ENCODE measurements around the gene NEDD4L.
A peak's percentile ranks its signal among the peaks of the same experiment; 100 is the strongest.

NEDD4L gene

DNA sequence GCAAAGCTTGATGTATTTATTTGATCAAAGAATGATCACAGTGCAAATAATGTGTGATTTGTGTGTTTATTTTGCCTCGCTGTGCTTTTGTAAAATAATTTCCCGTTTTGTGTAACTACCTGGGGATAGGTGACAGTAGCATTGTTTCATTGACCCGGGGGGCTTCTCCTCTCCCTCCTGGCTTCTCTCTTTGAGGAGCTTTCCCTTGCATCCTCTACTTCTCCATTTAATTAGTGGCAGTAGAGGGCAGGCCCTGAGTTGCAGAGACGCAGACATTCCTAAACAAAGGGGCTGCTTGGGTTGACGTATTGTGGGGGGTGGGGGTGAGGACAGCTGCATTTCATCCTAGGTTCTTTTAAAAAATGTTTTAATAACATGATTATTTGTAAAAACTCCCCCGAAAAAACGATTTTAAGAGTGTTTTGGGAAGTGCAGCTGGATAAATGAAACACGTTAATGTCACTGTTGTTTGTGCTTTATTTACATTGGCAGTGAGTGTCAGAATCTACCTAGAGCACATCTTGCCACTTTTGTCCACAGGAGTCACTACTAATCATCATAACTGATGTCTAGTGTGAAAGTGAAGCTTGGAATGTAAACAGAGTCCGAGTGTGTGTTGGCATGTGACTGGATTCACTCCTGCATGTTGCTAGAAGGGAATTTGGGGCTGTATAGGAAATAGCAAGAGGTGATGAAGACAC lies 2.2 kb downstream of the NEDD4L start:
- H3K9me3 ChIP-seq (ENCODE audit: insufficient read depth, low read depth, low read length) = no peaks in the 10 kb centered on the region
- H3K4ac ChIP-seq (ENCODE audit: low read depth, low read length) = no peak overlapping the region

DNA sequence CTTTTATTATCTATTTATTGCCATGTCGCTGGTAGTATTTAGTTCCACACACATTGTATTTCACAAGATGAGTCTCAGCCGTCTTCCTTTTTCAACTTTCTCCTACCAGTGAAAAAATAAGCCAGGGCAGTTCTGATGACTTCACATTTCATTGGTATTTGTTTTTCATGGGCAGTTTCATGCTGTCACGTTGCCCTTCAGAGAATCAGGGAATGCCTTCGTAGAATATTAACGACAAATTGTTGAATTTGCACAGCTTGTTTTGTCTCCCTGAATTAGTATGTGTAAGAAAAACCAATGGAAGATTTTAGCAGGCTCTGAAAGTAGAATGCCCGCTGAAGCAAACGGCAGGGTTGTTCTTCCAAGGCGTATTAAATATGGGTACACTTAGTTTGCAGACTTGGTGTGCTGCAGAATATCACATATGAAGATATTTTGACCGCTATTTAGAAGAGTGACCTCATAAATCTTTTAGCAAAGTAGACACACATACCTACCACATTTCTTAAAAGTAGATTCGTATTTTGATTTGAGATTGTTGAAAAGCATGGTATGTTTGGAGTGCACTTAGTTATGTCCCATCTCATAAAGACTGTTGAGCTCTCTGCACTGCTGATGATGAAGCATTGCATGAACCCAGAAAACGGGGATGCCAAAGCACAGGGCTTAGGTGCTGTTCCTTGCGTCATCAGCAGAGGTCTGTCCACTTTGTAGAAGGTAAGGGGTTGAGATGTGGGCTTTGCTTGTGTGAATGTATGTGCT lies 2.9 kb downstream of the NEDD4L start:
- H2BK120ac ChIP-seq (ENCODE audit: insufficient read depth, low read length, poor library complexity) = no peak overlapping the region
- peak in 1 of 2 donors; percentile 19 for DNase-seq
- no peaks in the 10 kb centered on the region for H3K4me1 ChIP-seq (ENCODE audit: control insufficient read depth in 1 of 2, insufficient read depth in 2 of 2, low read length in 2 of 2)
- no peak overlapping the region for H2AK5ac ChIP-seq (ENCODE audit: low read length)
- no peaks in the 10 kb centered on the region for H3K27me3 ChIP-seq (ENCODE audit: insufficient read depth, low read length)
- no peak overlapping the region for H4K91ac ChIP-seq (ENCODE audit: low read depth, low read length)
- H3K4me3 ChIP-seq (ENCODE audit: low read depth, low read length) = no peak overlapping the region
- peak overlapping the region; percentile 53 for H3K4ac ChIP-seq (ENCODE audit: low read depth, low read length)
- H3K36me3 ChIP-seq (ENCODE audit: control insufficient read depth in 1 of 2, insufficient read depth in 2 of 2, low read length in 2 of 2) = no peaks in the 10 kb centered on the region
- H4K8ac ChIP-seq (ENCODE audit: low read depth, low read length) = no peak overlapping the region
- H3K4me2 ChIP-seq (ENCODE audit: low read length) = no peak overlapping the region
- H3K14ac ChIP-seq (ENCODE audit: low read length) = no peak overlapping the region
- H2BK5ac ChIP-seq (ENCODE audit: low read depth, low read length, poor library complexity) = no peak overlapping the region
- H2BK12ac ChIP-seq (ENCODE audit: low read length) = no peak overlapping the region
- H3K18ac ChIP-seq (ENCODE audit: low read length) = no peak overlapping the region
- no peak overlapping the region for H3K9ac ChIP-seq (ENCODE audit: low read length)
- H4K12ac ChIP-seq (ENCODE audit: low read depth, low read length) = no peak overlapping the region
- H3K9me3 ChIP-seq (ENCODE audit: insufficient read depth, low read depth, low read length) = no peaks in the 10 kb centered on the region
- H3K79me1 ChIP-seq (ENCODE audit: low read length) = peaks cover 15% of the 10 kb centered on the region
- WGBS (ENCODE audit: extremely low coverage, insufficient coverage, insufficient read length) = no CpG with 5 or more reads among the region's 12 CpGs
- H2AFZ ChIP-seq (ENCODE audit: insufficient read depth, low read length, poor library complexity) = no peak overlapping the region
- H3K27ac ChIP-seq (ENCODE audit: low read depth, low read length) = no peak overlapping the region
- H3K23ac ChIP-seq (ENCODE audit: low read length) = no peak overlapping the region
- peaks cover 8% of the 10 kb centered on the region for H3K79me2 ChIP-seq (ENCODE audit: control insufficient read depth, insufficient read depth, low read length, poor library complexity)

More for the DNA sequence above, 2.2 kb downstream of the NEDD4L start:
- Histone ChIP-seq H2BK5ac (ENCODE audit: low read depth, low read length, poor library complexity) (no peak overlapping the region), H2AK5ac (ENCODE audit: low read length) (no peak overlapping the region), H3K27me3 (ENCODE audit: insufficient read depth, low read length) (no peaks in the 10 kb centered on the region), H3K14ac (ENCODE audit: low read length) (no peak overlapping the region), H4K91ac (ENCODE audit: low read depth, low read length) (no peak overlapping the region), H3K18ac (ENCODE audit: low read length) (no peak overlapping the region), H4K8ac (ENCODE audit: low read depth, low read length) (no peak overlapping the region), H3K79me1 (ENCODE audit: low read length) (peaks cover 15% of the 10 kb centered on the region), H4K12ac (ENCODE audit: low read depth, low read length) (no peak overlapping the region), H3K4me3 (ENCODE audit: low read depth, low read length) (peak overlapping the region; percentile 85), H2AFZ (ENCODE audit: insufficient read depth, low read length, poor library complexity) (no peak overlapping the region), H3K79me2 (ENCODE audit: control insufficient read depth, insufficient read depth, low read length, poor library complexity) (peaks cover 8% of the 10 kb centered on the region), H3K4me1 (ENCODE audit: control insufficient read depth in 1 of 2, insufficient read depth in 2 of 2, low read length in 2 of 2) (no peaks in the 10 kb centered on the region), H3K27ac (ENCODE audit: low read depth, low read length) (peak overlapping the region; percentile 9), H3K9ac (ENCODE audit: low read length) (no peak overlapping the region), H3K4me2 (ENCODE audit: low read length) (peak overlapping the region; percentile 76), H3K23ac (ENCODE audit: low read length) (no peak overlapping the region), H2BK12ac (ENCODE audit: low read length) (no peak overlapping the region), H2BK120ac (ENCODE audit: insufficient read depth, low read length, poor library complexity) (no peak overlapping the region), H3K36me3 (ENCODE audit: control insufficient read depth in 1 of 2, insufficient read depth in 2 of 2, low read length in 2 of 2) (no peaks in the 10 kb centered on the region)
- no peak for DNase-seq
- no CpG with 5 or more reads among the region's 9 CpGs for WGBS (ENCODE audit: extremely low coverage, insufficient coverage, insufficient read length)

DNA sequence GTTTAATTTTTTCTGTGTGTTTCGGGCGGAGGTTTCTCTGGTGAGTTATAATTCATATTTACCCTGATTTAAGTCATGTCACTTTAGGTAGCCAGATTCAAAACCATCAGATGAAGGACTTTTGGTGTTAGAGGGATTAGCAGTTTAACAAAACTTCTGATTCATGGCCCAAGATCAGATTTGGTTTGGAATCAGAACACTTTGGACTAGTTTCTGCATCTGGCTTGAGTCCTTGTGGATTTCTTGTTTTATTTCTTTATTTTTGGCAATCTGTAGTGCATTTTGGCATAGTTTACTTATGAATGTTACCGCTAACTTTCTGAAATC lies 3.5 kb downstream of the NEDD4L start:
- no peak for DNase-seq
- no peak overlapping the region for H2BK12ac ChIP-seq (ENCODE audit: low read length)
- H3K27ac ChIP-seq (ENCODE audit: low read depth, low read length) = no peak overlapping the region
- H3K14ac ChIP-seq (ENCODE audit: low read length) = no peak overlapping the region
- H4K8ac ChIP-seq (ENCODE audit: low read depth, low read length) = no peak overlapping the region
- no peak overlapping the region for H3K18ac ChIP-seq (ENCODE audit: low read length)
- no peaks in the 10 kb centered on the region for H3K4me1 ChIP-seq (ENCODE audit: control insufficient read depth in 1 of 2, insufficient read depth in 2 of 2, low read length in 2 of 2)
- H2AFZ ChIP-seq (ENCODE audit: insufficient read depth, low read length, poor library complexity) = no peak overlapping the region
- no peaks in the 10 kb centered on the region for H3K9me3 ChIP-seq (ENCODE audit: insufficient read depth, low read depth, low read length)
- no peaks in the 10 kb centered on the region for H3K27me3 ChIP-seq (ENCODE audit: insufficient read depth, low read length)
- H4K12ac ChIP-seq (ENCODE audit: low read depth, low read length) = no peak overlapping the region
- no peak overlapping the region for H3K4me3 ChIP-seq (ENCODE audit: low read depth, low read length)
- H3K4me2 ChIP-seq (ENCODE audit: low read length) = no peak overlapping the region
- no CpG with 5 or more reads among the region's 3 CpGs for WGBS (ENCODE audit: extremely low coverage, insufficient coverage, insufficient read length)
- H2BK5ac ChIP-seq (ENCODE audit: low read depth, low read length, poor library complexity) = no peak overlapping the region
- H2BK120ac ChIP-seq (ENCODE audit: insufficient read depth, low read length, poor library complexity) = no peak overlapping the region
- no peak overlapping the region for H3K23ac ChIP-seq (ENCODE audit: low read length)
- no peak overlapping the region for H3K9ac ChIP-seq (ENCODE audit: low read length)
- peaks cover 8% of the 10 kb centered on the region for H3K79me2 ChIP-seq (ENCODE audit: control insufficient read depth, insufficient read depth, low read length, poor library complexity)
- H4K91ac ChIP-seq (ENCODE audit: low read depth, low read length) = no peak overlapping the region
- no peak overlapping the region for H2AK5ac ChIP-seq (ENCODE audit: low read length)
- peaks cover 15% of the 10 kb centered on the region for H3K79me1 ChIP-seq (ENCODE audit: low read length)
- H3K4ac ChIP-seq (ENCODE audit: low read depth, low read length) = peak overlapping the region; percentile 53
- no peaks in the 10 kb centered on the region for H3K36me3 ChIP-seq (ENCODE audit: control insufficient read depth in 1 of 2, insufficient read depth in 2 of 2, low read length in 2 of 2)

DNA sequence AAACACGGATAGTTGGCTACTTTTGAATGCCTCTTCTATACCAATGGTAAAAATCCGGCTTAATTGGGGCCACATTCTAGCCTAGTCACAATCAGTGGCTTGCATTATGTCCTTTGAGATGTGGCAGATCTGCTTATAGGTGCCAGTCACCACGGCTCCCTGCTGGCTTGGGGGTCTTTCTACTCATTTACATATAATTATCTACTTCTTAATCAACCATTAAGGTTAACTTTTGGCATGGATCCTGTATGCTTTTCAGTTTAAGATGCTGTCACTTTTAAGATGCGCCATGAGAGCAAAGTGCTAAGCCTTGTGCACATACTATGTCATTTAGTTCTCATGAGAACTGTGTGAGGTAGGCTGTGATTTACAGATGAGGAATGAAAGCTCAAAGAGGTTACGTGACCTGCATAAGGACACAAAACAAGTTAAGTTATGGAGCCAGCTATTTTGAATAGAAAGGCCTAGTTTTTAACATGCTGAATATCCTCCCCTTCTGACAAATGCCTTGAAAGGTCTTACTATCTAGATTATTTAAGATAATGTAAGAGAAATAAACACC lies 4.1 kb downstream of the NEDD4L start:
- Histone ChIP-seq H4K8ac (ENCODE audit: low read depth, low read length) (no peak overlapping the region), H3K27me3 (ENCODE audit: insufficient read depth, low read length) (no peaks in the 10 kb centered on the region), H2BK120ac (ENCODE audit: insufficient read depth, low read length, poor library complexity) (no peak overlapping the region), H3K23ac (ENCODE audit: low read length) (no peak overlapping the region), H3K18ac (ENCODE audit: low read length) (no peak overlapping the region), H2BK5ac (ENCODE audit: low read depth, low read length, poor library complexity) (no peak overlapping the region), H4K12ac (ENCODE audit: low read depth, low read length) (no peak overlapping the region), H4K91ac (ENCODE audit: low read depth, low read length) (no peak overlapping the region), H3K4me3 (ENCODE audit: low read depth, low read length) (no peak overlapping the region), H3K9ac (ENCODE audit: low read length) (no peak overlapping the region), H2BK12ac (ENCODE audit: low read length) (no peak overlapping the region), H3K79me2 (ENCODE audit: control insufficient read depth, insufficient read depth, low read length, poor library complexity) (peaks cover 8% of the 10 kb centered on the region), H3K4me1 (ENCODE audit: control insufficient read depth in 1 of 2, insufficient read depth in 2 of 2, low read length in 2 of 2) (peaks cover 0 to 1% of the 10 kb centered on the region in 2 experiments), H3K9me3 (ENCODE audit: insufficient read depth, low read depth, low read length) (no peaks in the 10 kb centered on the region), H3K27ac (ENCODE audit: low read depth, low read length) (no peak overlapping the region), H3K4me2 (ENCODE audit: low read length) (no peak overlapping the region), H2AK5ac (ENCODE audit: low read length) (no peak overlapping the region), H3K36me3 (ENCODE audit: control insufficient read depth in 1 of 2, insufficient read depth in 2 of 2, low read length in 2 of 2) (no peaks in the 10 kb centered on the region), H3K79me1 (ENCODE audit: low read length) (peaks cover 15% of the 10 kb centered on the region), H3K14ac (ENCODE audit: low read length) (no peak overlapping the region), H2AFZ (ENCODE audit: insufficient read depth, low read length, poor library complexity) (no peak overlapping the region), H3K4ac (ENCODE audit: low read depth, low read length) (no peak overlapping the region)
- no CpG with 5 or more reads among the region's 5 CpGs for WGBS (ENCODE audit: extremely low coverage, insufficient coverage, insufficient read length)
- DNase-seq = peak in 1 of 2 donors; percentile 15

Data from trophoblast cell (in vitro differentiated cells and primary cell).